KMS-11 (cell line): ENCODE results near the gene SLC9A5.

Source experiments
- H2AFZ ChIP-seq: fragments of 200-600 bp; sonication (generic); 2 replicates; pipeline ENCODE4 v1.6.1; 2016; ENCODE audit warnings: antibody characterized with exemption, mixed run types, low read depth
- H3K27ac ChIP-seq: fragments of 200-600 bp; sonication (generic); 2 replicates; pipeline ENCODE4 v1.6.1; 2016; ENCODE audit warnings: mild to moderate bottlenecking, mixed run types
- H3K27me3 ChIP-seq: fragments of 200-600 bp; sonication (generic); 2 replicates; pipeline ENCODE4 v1.6.1; 2017; ENCODE audit warnings: mild to moderate bottlenecking, low read depth, mixed run types, moderate library complexity; ENCODE audit not compliant: insufficient read depth
- H3K36me3 ChIP-seq: fragments of 200-600 bp; sonication (generic); 2 replicates; pipeline ENCODE4 v1.6.1; 2017; ENCODE audit warnings: mild to moderate bottlenecking, mixed run types; ENCODE audit not compliant: insufficient read depth
- H3K4me1 ChIP-seq: fragments of 200-600 bp; sonication (generic); 2 replicates; pipeline ENCODE4 v1.6.1; 2016; ENCODE audit warnings: mild to moderate bottlenecking, low read depth, mixed run types; ENCODE audit not compliant: poor library complexity, severe bottlenecking
- H3K4me2 ChIP-seq: fragments of 200-600 bp; sonication (generic); 2 replicates; pipeline ENCODE4 v1.7.0; 2016; ENCODE audit warnings: mild to moderate bottlenecking, mixed run types
- H3K4me3 ChIP-seq: fragments of 200-600 bp; sonication (generic); IDR thresholded peaks from 2 replicates; pipeline ENCODE4 v1.6.1; 2017; ENCODE audit warnings: low read depth, low read length, mixed read lengths; ENCODE audit not compliant: insufficient read depth
- H3K79me2 ChIP-seq: fragments of 200-600 bp; sonication (generic); 2 replicates; pipeline ENCODE4 v1.6.1; 2016; ENCODE audit warnings: low read depth, mixed run types; ENCODE audit not compliant: insufficient read depth
- H3K9ac ChIP-seq: fragments of 200-600 bp; sonication (generic); 2 replicates; pipeline ENCODE4 v1.6.1; 2016; ENCODE audit warnings: mild to moderate bottlenecking, mixed run types
- H4K20me1 ChIP-seq: fragments of 200-600 bp; sonication (generic); 2 replicates; pipeline ENCODE4 v1.6.1; 2016; ENCODE audit warnings: mild to moderate bottlenecking, mixed run types; ENCODE audit not compliant: insufficient read depth
- TF ChIP-seq, protein P1 (sequence below): fragments of 200-600 bp; sonication (generic); conservative IDR thresholded peaks from 2 replicates; pipeline ENCODE4 v1.6.1; 2017; ENCODE audit warnings: low read depth, mild to moderate bottlenecking, antibody characterized with exemption, low read length, moderate library complexity, mixed read lengths

The SLC9A5 gene

DNA sequence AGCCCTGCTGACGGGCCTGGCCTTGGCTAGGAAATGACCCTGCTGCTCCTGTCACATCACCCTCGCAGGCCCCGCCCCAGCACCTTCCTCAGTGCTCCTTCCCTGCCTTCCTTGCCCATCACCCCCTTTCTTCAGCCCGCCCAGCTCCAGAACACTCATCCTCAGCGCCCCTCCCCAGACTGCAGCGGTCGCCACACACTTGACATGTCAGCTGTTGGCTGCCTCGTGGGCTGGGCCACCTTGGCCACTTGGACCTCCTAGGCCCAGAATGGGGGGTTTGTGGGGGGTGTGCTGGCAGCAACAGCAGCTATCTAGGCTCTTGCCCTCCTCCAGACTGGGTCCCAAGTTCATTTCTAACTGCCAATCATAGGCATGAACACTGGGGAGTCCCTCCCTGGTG lies 39.2 kb upstream of the SLC9A5 start:
- Histone ChIP-seq H3K4me3 (no peak overlapping the region), H3K79me2 (no peaks in the 10 kb centered on the region), H4K20me1 (no peaks in the 10 kb centered on the region), H3K27me3 (no peaks in the 10 kb centered on the region), H3K9ac (no peak overlapping the region), H3K4me2 (no peak overlapping the region), H3K27ac (no peak overlapping the region), H3K4me1 (no peaks in the 10 kb centered on the region), H2AFZ (no peak overlapping the region), H3K36me3 (no peaks in the 10 kb centered on the region)
- TF ChIP-seq, protein P1, sequence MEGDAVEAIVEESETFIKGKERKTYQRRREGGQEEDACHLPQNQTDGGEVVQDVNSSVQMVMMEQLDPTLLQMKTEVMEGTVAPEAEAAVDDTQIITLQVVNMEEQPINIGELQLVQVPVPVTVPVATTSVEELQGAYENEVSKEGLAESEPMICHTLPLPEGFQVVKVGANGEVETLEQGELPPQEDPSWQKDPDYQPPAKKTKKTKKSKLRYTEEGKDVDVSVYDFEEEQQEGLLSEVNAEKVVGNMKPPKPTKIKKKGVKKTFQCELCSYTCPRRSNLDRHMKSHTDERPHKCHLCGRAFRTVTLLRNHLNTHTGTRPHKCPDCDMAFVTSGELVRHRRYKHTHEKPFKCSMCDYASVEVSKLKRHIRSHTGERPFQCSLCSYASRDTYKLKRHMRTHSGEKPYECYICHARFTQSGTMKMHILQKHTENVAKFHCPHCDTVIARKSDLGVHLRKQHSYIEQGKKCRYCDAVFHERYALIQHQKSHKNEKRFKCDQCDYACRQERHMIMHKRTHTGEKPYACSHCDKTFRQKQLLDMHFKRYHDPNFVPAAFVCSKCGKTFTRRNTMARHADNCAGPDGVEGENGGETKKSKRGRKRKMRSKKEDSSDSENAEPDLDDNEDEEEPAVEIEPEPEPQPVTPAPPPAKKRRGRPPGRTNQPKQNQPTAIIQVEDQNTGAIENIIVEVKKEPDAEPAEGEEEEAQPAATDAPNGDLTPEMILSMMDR = no peak

DNA sequence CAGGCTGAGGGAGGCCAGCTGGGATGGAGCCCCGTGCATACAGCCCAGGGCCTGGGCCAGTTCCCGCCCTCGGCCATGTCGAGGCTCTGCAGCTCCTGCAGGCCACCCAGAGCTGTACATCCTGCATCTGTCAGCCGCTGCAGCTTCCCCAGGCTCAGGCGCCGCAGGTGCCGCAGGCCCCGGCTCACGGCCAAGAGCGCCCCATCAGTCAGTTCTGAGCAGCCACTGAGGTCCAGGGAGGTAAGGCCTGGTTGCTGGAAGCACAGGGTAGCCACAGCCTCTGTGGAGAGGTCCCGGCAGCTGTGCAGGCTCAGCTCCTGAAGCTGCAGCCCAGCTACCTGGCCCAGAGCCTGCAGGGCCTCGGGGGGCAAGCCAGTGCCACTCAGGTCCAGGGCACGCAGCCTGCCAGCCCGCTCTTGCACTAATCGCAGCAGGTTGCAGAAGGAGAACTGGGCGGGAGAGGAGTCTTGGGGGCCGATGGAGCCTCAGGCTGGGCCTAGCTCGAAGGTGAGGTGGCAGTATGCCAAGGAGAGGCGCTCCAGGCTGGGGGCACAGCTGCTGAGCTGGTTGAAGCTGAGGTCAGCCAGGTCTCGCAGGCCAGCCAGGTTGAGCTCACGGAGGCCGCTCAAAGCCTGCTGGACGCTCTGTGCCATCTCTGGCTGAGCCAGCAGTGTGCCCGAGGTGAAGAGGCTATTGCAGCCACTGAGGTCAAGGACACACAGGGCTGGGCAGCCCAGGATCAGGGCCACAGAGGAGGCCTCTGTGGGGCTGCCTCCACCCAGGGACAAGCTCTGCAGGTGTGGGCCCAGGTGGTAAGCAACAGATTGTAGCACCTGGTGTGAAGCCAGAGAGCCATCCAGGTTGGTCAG lies 38.5 kb upstream of the SLC9A5 start:
- no peak overlapping the region for H3K27ac ChIP-seq
- no peaks in the 10 kb centered on the region for H3K27me3 ChIP-seq
- H3K4me3 ChIP-seq = no peak overlapping the region
- no peaks in the 10 kb centered on the region for H3K79me2 ChIP-seq
- H2AFZ ChIP-seq = no peak overlapping the region
- no peaks in the 10 kb centered on the region for H3K4me1 ChIP-seq
- TF ChIP-seq, protein P1 = no peak
- H3K4me2 ChIP-seq = no peak overlapping the region
- H4K20me1 ChIP-seq = no peaks in the 10 kb centered on the region
- H3K36me3 ChIP-seq = no peaks in the 10 kb centered on the region
- no peak overlapping the region for H3K9ac ChIP-seq

DNA sequence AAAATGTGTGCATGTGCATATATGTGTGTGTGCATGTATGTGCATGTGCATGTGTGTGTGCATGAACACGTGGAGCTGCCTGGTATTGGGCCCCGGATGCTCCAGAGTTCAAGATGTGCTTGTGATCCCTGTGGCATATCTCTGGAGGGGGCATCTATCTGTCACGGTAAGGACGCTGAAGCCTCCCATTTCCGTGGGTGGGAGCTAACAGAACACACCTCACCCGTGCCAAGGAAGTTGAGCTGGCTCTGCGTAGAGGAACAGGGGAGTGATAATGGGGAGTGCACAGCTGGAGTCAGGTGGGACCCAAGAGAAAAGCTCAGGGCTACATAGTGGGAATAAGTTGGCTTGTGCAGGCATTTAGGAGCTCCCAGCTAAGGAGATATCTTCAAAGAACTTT lies 37.1 kb upstream of the SLC9A5 start:
- Histone ChIP-seq H3K27me3 (no peaks in the 10 kb centered on the region), H3K27ac (no peak overlapping the region), H2AFZ (no peak overlapping the region), H3K9ac (no peak overlapping the region), H3K4me2 (no peak overlapping the region), H4K20me1 (no peaks in the 10 kb centered on the region), H3K36me3 (no peaks in the 10 kb centered on the region), H3K4me1 (no peaks in the 10 kb centered on the region), H3K79me2 (no peaks in the 10 kb centered on the region), H3K4me3 (no peak overlapping the region)
- TF ChIP-seq, protein P1 = no peak

DNA sequence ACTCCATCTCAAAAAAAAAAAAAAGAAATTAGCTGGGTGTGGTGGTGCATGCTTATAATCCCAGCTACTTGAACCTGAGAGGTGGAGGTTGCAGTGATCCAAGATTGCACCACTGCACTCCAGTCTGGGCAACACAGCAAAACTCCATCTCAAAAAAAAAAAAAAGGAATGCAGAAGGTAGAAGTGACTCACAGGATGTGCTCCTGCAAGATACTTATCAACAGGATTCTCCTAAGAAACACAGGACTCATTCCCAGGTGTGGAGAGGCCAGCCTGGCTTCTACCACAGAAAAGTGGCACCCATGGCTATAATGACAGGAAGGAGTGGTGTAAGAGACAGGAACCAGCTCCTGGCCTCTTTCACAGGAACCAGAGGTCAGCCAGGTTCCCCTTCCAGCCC lies 36.0 kb upstream of the SLC9A5 start:
- H3K79me2 ChIP-seq = no peaks in the 10 kb centered on the region
- H3K9ac ChIP-seq = no peak overlapping the region
- H4K20me1 ChIP-seq = no peaks in the 10 kb centered on the region
- no peak overlapping the region for H3K4me2 ChIP-seq
- no peak overlapping the region for H3K27ac ChIP-seq
- H2AFZ ChIP-seq = no peak overlapping the region
- H3K36me3 ChIP-seq = no peaks in the 10 kb centered on the region
- no peaks in the 10 kb centered on the region for H3K27me3 ChIP-seq
- no peak overlapping the region for H3K4me3 ChIP-seq
- no peaks in the 10 kb centered on the region for H3K4me1 ChIP-seq
- TF ChIP-seq, protein P1 = no peak
